ENCODE data around the gene ASB5. TPM values are rescaled to one million over a fixed set of nuclear protein-coding genes. Genes with fewer than 3 reads are reported as not detected.

The ASB5 gene
- total RNA-seq, 1 experiment from 2014 or later, result not detected

DNA sequence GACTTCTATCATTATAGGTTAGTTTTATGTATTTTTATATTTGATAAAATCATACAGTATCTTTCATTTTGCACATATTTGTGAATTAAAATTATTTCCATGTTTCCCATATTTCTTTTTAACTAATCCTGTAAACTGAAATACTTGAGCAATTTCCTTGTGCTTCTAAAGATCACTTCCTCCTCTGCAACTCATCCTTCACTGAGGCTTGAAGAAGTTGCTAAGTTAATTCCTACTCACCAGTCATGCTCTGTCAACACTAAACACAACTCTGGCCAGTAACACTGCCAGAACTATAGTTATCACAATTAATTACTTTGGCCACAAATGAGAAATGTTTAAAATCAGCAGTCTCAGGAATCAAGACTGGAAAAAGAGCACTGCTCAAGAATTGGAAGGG is 80.4 kb downstream of the ASB5 start:
- Histone ChIP-seq H3K36me3 (ENCODE audit: control insufficient read depth in 1 of 2, insufficient read depth in 2 of 2, low read length in 2 of 2) (no peaks in the 10 kb centered on the region), H3K4me3 (replicated peaks in 1 of 2; ENCODE audit: low read depth in 1 of 2, low read length in 2 of 2) (no peak overlapping the region), H2AFZ (ENCODE audit: low read depth, low read length, poor library complexity, severe bottlenecking) (peak overlapping the region; percentile 87), H3K9ac (ENCODE audit: low read length) (no peak overlapping the region), H3K79me2 (ENCODE audit: insufficient read depth, low read length) (no peaks in the 10 kb centered on the region), H3K4me1 (ENCODE audit: control insufficient read depth in 1 of 2, insufficient read depth in 2 of 2, low read length in 2 of 2) (peaks cover 0 to 32% of the 10 kb centered on the region in 2 experiments; a peak in 2 of 4 replicates), H3K9me3 (ENCODE audit: control insufficient read depth in 1 of 2, insufficient read depth in 1 of 2, low read depth in 1 of 2, low read length in 2 of 2) (no peaks in the 10 kb centered on the region), H3K9me2 (ENCODE audit: insufficient read depth) (no peaks in the 10 kb centered on the region), H3K27me3 (ENCODE audit: insufficient read depth, low read length) (no peaks in the 10 kb centered on the region), H3K27ac (ENCODE audit: low read depth, low read length) (no peak overlapping the region), H3K4me2 (ENCODE audit: low read length) (no peak overlapping the region), H4K20me1 (ENCODE audit: insufficient read depth) (no peaks in the 10 kb centered on the region)
- intact Hi-C loops (cut with micrococcal nuclease), result no loop called here
- no TSS peak for BruUV-seq (replicated peaks)
- ChIA-PET CTCF (no interaction called here), RAD21 (ENCODE audit: low non-redundant PET in 1 of 2, low total read pairs in 2 of 2, uncharacterized antibody in 2 of 2, unreplicated experiment in 2 of 2) (no interaction called here), POLR2A (no interaction called here)
- TF ChIP-seq RAD21 (IDR thresholded peaks at IDR 0.05; ENCODE audit: low read depth) (no peak), ZFX (IDR thresholded peaks at IDR 0.05) (no peak), POLR2A (IDR thresholded peaks at IDR 0.05; ENCODE audit: borderline replicate concordance, extremely low read depth, insufficient read depth, insufficient read length) (no peak), FOSL1 (IDR thresholded peaks at IDR 0.05; ENCODE audit: low read depth) (no peak), YY1 (IDR thresholded peaks at IDR 0.05; ENCODE audit: extremely low read depth, insufficient replicate concordance, low read depth, low read length) (no peak), ZNF274 (IDR thresholded peaks at IDR 0.05; ENCODE audit: low read depth, low read length) (no peak)
- TF ChIP-seq, protein P1, sequence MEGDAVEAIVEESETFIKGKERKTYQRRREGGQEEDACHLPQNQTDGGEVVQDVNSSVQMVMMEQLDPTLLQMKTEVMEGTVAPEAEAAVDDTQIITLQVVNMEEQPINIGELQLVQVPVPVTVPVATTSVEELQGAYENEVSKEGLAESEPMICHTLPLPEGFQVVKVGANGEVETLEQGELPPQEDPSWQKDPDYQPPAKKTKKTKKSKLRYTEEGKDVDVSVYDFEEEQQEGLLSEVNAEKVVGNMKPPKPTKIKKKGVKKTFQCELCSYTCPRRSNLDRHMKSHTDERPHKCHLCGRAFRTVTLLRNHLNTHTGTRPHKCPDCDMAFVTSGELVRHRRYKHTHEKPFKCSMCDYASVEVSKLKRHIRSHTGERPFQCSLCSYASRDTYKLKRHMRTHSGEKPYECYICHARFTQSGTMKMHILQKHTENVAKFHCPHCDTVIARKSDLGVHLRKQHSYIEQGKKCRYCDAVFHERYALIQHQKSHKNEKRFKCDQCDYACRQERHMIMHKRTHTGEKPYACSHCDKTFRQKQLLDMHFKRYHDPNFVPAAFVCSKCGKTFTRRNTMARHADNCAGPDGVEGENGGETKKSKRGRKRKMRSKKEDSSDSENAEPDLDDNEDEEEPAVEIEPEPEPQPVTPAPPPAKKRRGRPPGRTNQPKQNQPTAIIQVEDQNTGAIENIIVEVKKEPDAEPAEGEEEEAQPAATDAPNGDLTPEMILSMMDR (IDR thresholded peaks at IDR 0.05 in 2 of 3, conservative IDR thresholded peaks at IDR 0.05 in 1 of 3; ENCODE audit: borderline replicate concordance in 1 of 3, insufficient read depth in 1 of 3, low read depth in 2 of 3, low read length in 2 of 3), result no peak
- TF ChIP-seq, protein P2, sequence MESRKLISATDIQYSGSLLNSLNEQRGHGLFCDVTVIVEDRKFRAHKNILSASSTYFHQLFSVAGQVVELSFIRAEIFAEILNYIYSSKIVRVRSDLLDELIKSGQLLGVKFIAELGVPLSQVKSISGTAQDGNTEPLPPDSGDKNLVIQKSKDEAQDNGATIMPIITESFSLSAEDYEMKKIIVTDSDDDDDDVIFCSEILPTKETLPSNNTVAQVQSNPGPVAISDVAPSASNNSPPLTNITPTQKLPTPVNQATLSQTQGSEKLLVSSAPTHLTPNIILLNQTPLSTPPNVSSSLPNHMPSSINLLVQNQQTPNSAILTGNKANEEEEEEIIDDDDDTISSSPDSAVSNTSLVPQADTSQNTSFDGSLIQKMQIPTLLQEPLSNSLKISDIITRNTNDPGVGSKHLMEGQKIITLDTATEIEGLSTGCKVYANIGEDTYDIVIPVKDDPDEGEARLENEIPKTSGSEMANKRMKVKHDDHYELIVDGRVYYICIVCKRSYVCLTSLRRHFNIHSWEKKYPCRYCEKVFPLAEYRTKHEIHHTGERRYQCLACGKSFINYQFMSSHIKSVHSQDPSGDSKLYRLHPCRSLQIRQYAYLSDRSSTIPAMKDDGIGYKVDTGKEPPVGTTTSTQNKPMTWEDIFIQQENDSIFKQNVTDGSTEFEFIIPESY (IDR thresholded peaks at IDR 0.05; ENCODE audit: extremely low read depth, insufficient replicate concordance, low read length), result no peak
- TF ChIP-seq, protein P3, sequence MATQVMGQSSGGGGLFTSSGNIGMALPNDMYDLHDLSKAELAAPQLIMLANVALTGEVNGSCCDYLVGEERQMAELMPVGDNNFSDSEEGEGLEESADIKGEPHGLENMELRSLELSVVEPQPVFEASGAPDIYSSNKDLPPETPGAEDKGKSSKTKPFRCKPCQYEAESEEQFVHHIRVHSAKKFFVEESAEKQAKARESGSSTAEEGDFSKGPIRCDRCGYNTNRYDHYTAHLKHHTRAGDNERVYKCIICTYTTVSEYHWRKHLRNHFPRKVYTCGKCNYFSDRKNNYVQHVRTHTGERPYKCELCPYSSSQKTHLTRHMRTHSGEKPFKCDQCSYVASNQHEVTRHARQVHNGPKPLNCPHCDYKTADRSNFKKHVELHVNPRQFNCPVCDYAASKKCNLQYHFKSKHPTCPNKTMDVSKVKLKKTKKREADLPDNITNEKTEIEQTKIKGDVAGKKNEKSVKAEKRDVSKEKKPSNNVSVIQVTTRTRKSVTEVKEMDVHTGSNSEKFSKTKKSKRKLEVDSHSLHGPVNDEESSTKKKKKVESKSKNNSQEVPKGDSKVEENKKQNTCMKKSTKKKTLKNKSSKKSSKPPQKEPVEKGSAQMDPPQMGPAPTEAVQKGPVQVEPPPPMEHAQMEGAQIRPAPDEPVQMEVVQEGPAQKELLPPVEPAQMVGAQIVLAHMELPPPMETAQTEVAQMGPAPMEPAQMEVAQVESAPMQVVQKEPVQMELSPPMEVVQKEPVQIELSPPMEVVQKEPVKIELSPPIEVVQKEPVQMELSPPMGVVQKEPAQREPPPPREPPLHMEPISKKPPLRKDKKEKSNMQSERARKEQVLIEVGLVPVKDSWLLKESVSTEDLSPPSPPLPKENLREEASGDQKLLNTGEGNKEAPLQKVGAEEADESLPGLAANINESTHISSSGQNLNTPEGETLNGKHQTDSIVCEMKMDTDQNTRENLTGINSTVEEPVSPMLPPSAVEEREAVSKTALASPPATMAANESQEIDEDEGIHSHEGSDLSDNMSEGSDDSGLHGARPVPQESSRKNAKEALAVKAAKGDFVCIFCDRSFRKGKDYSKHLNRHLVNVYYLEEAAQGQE (IDR thresholded peaks at IDR 0.05; ENCODE audit: low read depth), result no peak
- TF ChIP-seq, protein P4, sequence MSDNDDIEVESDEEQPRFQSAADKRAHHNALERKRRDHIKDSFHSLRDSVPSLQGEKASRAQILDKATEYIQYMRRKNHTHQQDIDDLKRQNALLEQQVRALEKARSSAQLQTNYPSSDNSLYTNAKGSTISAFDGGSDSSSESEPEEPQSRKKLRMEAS (IDR thresholded peaks at IDR 0.05), result no peak
- DNase-seq (ENCODE audit: low read depth, low spot score) (no peak), ATAC-seq (no peak)
